RWPE2 (cell line): ENCODE results near the gene GPR132.

Experiments
- ATAC-seq: fragments of 200-7000 bp; cut with Tn5 transposase; 3 replicates; pipeline ENCODE4 v1.9.1; 2021; ENCODE audit warnings: low read depth
- DNase-seq: peaks from one replicate; pipeline ENCODE4 v3.0.0-alpha.2; 2020; ENCODE audit warnings: low spot score
- H3K27ac ChIP-seq: fragments of 450-650 bp; 2 replicates; pipeline ENCODE4 v1.5.1; 2017; ENCODE audit warnings: mild to moderate bottlenecking; ENCODE audit not compliant: poor library complexity, severe bottlenecking
- H3K27me3 ChIP-seq: fragments of 250-450 bp; sonication (Bioruptor Pico); 2 replicates; pipeline ENCODE4 v1.5.1; 2021; ENCODE audit warnings: mild to moderate bottlenecking, moderate library complexity; ENCODE audit not compliant: insufficient read depth, poor library complexity, severe bottlenecking
- H3K36me3 ChIP-seq: fragments of 250-450 bp; sonication (Bioruptor Pico); 2 replicates; pipeline ENCODE4 v1.5.1; 2020; ENCODE audit warnings: low read depth, mild to moderate bottlenecking, moderate library complexity
- H3K4me1 ChIP-seq: fragments of 250-450 bp; sonication (Bioruptor Pico); 2 replicates; pipeline ENCODE4 v1.5.1; 2021; ENCODE audit warnings: mild to moderate bottlenecking, moderate library complexity; ENCODE audit not compliant: insufficient read depth, poor library complexity, severe bottlenecking
- H3K4me3 ChIP-seq: fragments of 250-450 bp; sonication (Bioruptor Pico); 2 replicates; pipeline ENCODE4 v1.5.1; 2021; ENCODE audit warnings: mild to moderate bottlenecking, moderate library complexity; ENCODE audit not compliant: severe bottlenecking
- H3K9me3 ChIP-seq: fragments of 250-450 bp; sonication (Bioruptor Pico); 2 replicates; pipeline ENCODE4 v1.5.1; 2021; ENCODE audit warnings: mild to moderate bottlenecking, moderate library complexity; ENCODE audit not compliant: severe bottlenecking
- CTCF ChIP-seq: fragments of 450-650 bp; IDR thresholded peaks from one replicate; pipeline ENCODE4 v1.5.1; 2017; ENCODE audit warnings: mild to moderate bottlenecking, moderate library complexity; ENCODE audit not compliant: poor library complexity, severe bottlenecking

The GPR132 gene

DNA sequence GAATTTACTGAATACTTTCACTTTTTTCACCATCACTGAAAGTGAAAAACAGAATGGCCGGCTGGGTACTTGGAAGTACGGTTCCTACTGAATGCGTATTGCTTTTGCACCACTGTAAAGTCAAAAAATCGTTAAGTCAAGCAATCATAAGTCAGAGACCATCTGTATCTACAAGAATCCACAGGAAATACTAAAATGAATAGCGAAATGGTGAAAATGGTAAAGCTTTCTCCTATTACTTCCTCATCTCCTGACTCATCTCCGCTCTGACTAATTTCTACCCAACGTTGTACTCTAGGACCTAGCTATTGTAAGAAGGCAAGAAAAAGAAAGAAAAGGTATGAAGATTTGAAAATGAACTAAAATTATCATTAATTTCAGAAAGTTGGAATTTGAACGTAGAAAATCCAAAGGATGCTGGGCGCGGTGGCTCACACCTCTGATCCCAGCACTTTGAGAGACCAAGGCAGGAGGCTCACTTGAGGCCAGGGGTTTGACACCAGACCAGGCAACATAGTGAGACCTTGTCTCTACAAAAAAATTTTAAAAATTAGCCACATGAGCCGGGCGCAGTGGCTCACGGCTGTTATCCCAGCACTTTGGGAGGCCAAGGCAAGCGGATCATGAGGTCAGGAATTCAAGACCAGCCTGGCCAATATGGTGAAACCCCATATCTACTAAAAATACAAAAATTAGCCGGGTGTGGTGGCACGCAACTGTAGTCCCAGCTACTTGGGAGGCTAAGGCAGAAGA is 39.0 kb downstream of the GPR132 start:
- Histone ChIP-seq H3K27ac (peak overlapping the region; percentile 100), H3K36me3 (peaks cover 5% of the 10 kb centered on the region; the same call in 1 of the 2 replicates), H3K4me3 (no peak overlapping the region), H3K9me3 (no peaks in the 10 kb centered on the region), H3K4me1 (peaks cover 73% of the 10 kb centered on the region), H3K27me3 (no peaks in the 10 kb centered on the region)
- no peak for DNase-seq
- no peak for TF ChIP-seq CTCF
- peak; percentile 51 for ATAC-seq

DNA sequence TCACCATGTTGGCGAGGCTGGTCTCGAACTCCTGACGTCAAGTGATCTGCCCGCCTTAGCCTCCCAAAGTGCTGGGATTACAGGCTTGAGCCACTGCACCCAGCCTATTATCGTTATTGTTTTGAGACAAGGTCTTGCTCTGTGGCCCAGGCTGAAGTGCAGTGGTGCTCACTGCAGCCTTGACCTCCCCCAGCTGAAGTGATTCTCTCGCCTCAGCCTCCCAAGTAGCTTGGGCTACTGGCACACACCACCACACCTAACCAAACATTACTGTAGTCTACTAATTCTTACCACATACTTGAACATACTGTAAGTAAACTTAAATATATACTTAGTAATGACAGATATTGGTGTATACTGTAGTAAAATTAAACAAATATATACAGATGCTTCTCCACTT is 39.8 kb downstream of the GPR132 start:
- DNase-seq = no peak
- Histone ChIP-seq H3K27ac (peak overlapping the region; percentile 100), H3K36me3 (peaks cover 5% of the 10 kb centered on the region; the same call in 1 of the 2 replicates), H3K4me1 (peaks cover 73% of the 10 kb centered on the region), H3K4me3 (no peak overlapping the region), H3K9me3 (no peaks in the 10 kb centered on the region), H3K27me3 (no peaks in the 10 kb centered on the region)
- no peak for ATAC-seq
- no peak for TF ChIP-seq CTCF

DNA sequence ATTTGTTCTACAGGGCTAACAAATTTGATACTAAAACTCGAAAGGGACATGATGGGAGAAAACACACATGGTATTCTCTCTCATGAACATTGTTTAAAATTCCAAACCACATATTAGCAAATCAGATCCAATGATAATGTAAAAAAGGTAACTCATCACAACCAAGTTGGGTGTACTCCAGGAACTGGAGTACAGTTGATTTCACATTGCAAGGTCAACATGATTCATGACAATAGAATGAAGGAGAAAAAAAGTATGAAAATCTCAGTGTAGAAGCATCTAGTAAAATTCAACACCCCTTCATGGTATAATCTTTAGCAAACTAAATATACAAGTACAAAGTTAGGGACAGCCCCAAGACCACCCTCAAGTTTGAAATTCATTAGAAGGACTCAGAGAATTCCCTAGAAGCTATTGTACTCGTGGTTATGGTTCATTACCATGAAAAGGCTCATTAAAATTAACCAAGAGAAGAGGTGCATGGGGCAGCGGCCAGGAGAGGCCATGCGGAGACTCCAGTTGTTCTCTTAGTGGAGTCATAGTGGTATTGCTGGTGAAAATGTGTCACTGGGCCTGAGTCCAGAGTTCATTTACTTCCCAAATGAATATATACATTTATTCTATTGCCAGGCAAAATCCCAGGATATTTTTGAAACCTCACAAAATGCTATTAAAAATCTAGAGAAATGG is 41.3 kb downstream of the GPR132 start:
- peak overlapping the region; percentile 100 for H3K27ac ChIP-seq
- no peak for TF ChIP-seq CTCF
- peaks cover 20% of the 10 kb centered on the region for H3K36me3 ChIP-seq
- H3K4me3 ChIP-seq = peak overlapping the region; percentile 13
- ATAC-seq (peak; percentile 2; the same call in 1 of the 3 replicates), DNase-seq (no peak)
- H3K9me3 ChIP-seq = no peaks in the 10 kb centered on the region
- peaks cover 73% of the 10 kb centered on the region for H3K4me1 ChIP-seq
- H3K27me3 ChIP-seq = no peaks in the 10 kb centered on the region

DNA sequence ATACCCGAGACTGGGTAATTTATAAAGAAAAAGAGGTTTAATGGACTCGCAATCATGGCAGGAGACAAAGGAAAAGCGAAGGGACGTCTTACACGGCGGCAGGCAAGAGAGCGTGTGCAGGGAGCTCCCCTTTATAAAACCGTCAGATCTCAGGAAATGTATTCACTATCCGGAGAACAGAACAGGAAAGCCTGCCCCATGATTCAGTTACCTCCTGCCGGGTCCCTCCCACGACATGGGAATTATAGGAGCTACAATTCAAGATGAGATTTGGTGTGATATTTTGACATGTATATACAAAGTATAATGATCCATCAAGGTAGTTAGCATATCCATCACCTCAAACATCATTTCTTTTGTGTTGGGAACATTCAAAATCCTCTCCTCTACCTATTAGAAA is 42.1 kb downstream of the GPR132 start:
- peaks cover 74% of the 10 kb centered on the region for H3K4me1 ChIP-seq

More for the DNA sequence above, 42.1 kb downstream of the GPR132 start:
- DNase-seq (no peak), ATAC-seq (no peak)
- no peaks in the 10 kb centered on the region for H3K9me3 ChIP-seq
- no peaks in the 10 kb centered on the region for H3K27me3 ChIP-seq
- no peak for TF ChIP-seq CTCF
- H3K36me3 ChIP-seq = peaks cover 27% of the 10 kb centered on the region
- peak overlapping the region; percentile 0 for H3K4me3 ChIP-seq
- H3K27ac ChIP-seq = peak overlapping the region; percentile 100
